Stimulated activated CD4-positive, alpha-beta T cell treated with anti-CD3 and anti-CD28 coated beads, TNF-alpha, amount 100 ng/mL, for 1 hour (primary cell): Measurements from ENCODE around the gene IRF2BP1.

Experiments used
- DNase-seq, 3 donors: peaks; one replicate each; pipeline ENCODE4 v3.0.0-alpha.2; 2020; ENCODE audit warnings: low read depth in 3 of 3, low spot score in 1 of 3

The IRF2BP1 gene

DNA sequence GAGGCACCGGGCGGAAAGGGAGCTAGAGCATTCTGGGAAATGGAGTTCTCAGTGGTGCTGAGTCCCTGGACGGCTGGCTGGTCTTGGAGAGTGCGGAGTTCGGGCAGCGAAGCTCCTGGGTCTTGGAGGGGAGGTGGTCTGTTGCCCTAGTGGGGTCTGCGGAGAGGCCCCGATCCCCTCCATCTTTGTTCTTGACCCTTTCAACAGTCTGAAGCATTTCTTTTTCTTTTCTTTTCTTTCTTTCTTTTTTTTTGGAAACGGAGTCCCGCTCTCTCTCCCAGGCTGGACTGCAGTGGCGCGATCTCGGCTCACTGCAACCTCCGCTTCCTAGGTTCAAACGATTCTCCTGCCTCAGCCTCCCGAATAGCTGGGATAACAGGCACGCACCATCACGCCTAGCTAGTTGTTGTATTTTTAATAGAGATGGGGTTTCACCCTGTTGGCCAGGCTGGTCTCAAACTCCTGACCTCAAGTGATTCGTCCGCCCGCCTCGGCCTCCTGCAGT, 22.6 kb downstream of the IRF2BP1 start:
- no peak for DNase-seq

DNA sequence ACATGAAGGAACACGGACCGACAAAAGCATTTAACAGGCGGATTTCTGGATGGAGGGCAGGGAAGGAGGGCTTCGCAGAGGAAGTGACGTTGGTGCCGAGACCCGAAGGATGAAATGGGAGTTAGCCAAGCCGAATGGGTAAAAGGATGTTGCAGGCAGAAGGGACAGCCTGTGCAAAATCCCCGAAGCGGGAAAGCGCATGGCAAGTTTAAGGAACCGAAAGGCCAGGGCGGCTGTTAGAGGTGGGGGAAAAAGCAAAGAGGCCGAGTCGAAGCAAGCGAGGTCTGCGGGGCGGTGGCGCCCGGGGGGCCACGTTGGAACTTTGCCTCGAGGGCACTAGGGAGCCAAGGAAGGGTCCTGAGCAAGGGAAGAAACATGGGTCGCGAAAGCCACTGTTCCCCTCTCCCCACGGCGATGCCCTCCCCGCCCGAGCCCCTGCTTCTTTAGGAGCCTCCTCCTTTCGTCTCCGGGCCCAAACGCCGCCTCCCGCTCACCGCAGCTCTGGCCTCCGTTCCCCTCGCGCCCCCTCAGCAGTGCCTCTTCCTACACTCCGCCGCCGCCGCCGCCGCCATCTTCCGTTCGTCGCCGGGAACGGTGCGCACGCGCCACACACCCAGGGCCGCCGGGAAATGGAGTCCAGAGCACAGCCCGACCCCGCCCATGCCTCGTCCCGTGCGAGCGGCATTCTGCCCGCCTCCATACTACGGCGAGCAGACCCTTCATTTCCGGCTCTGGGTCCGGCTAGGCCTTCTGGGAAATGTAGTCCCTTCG, 23.2 kb downstream of the IRF2BP1 start, which contains the start of gene SYMPK:
Gene SYMPK (minus strand): TSS at position 584 of the 771 bp plus-strand sequence. CDS start 8,652 bp downstream, outside the sequence.
- peak; percentile 94 to 97 (median 96) for DNase-seq

DNA sequence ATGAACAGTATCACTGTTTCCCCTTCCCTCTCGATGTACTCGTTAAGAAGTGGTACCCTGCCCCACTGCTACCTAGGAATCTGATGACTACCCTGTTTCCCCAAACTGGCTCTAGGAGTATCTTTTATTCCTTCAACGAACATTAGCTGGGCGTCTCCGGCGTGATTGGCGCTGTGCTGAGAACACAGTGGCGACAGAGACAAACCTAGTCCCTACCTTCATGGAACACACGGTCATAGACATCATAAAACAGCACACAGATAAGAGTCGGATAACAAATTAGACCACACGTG, 23.7 kb downstream of the IRF2BP1 start:
- no peak for DNase-seq

DNA sequence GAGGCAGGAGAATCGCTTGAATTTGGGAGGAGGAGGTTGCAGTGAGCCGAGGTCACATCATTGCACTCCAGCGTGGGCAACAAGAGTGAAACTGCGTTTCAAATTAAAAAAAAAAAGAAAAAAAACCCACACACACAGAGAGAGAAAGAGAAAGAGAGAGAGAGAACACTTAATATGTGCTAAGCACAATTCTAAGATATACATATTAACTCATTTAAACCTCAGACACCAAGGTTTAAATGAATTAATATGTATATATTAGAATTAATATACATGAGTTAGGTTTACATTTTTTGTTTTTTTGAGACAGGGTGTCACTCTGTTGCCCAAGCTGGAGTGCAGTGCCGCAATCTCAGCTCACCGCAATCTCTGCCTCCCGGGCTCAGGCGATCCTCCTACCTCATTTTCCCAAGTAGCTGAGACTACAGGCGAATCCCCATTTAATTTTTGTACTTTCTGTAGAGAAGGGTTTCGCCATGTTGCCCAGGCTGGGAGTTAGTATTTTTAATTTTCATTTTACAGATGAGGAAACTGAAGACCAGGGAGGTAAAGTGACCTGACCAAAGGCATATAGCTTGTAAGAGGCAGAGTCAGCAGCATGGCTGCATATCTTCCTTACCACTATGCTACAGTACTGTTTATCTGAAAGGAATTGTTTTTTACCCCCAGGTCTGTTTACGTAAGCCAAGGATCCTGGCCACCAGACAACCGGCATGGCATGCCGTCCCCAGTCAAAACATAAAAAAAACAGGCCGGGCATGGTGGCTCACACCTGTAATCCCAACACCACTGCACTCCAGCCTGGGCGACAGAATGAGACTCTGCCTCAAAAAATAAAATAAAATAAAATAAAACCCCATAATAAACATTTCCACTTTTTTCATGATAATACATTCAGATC, 25.3 kb downstream of the IRF2BP1 start:
- DNase-seq, result no peak

DNA sequence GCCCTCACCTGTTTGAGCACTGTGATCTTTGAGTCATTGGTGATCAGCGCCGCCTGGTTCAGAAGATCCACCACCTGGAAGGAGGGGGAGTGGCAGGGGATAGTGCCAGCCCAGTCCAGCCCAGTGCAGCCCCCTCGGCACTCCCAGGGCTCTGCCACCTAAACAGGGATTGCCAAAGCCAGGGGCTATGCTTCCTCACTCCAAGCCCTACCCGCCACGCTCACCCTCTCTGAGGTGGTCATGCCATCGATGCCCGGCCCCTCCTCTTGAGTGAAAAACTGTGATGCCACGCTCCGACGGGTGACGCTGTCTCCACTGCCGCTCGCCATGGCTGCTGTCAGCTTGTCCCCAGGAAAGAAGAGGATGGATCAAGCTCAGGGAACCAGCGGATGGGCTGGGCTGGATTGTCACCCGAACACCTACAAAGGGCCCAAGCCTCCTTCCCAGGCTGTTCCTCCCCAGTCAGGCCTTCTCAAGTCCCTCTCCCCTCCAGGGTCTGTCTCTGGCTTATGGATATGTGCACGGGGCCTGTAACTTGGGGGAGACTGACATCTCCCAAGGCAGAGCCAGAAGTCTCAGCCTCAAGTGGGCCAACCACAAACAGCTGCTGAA, 31.7 kb downstream of the IRF2BP1 start:
- no peak for DNase-seq

DNA sequence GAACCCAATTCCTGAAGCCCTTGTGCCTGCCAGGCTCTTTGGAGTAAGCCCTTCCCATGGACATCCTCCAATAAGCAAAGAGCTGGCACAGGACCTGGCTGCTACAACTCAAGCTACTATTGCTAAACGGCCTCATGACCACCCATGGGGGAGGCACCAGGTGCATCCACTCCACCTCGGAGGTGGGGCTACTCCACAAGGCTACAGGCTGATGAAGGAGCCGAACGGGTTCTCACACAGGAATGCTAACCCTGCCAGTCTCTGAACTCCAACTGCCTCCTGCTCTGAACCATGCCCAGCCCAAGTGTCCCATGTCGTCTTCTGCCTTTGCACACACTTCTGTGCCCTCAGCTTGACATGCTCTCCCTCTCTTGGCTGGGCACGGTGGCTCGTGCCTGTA, 33.0 kb downstream of the IRF2BP1 start:
- no peak for DNase-seq

DNA sequence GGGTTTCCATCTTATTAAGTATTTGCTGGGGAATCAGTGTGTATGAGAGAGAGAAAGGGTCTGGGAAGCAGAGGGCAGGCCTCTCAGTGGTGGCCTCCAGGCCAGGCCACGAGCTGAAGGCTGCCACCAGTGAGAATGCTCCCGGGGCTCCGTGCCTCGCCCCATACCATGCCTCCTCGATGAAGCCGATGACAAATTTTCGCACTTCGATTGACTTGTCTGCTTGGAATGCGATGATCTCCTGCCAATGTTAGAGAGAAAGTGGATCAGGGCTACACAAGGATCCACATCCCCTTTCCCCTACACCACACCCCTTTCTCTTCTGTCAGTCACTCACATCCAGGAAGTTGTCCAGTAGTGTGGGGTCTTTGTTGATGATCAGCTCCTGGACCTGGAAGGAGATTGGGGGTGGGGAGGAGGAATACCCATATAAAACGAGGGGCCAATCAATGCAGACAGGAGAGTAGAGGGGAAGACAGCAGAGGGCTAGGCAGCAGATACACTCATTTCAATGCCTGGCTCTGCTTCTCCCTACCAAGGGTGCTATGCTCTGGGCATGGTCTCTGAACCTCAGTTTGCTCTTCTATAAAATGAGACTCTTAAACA, 33.7 kb downstream of the IRF2BP1 start:
- no peak for DNase-seq

- no peak for DNase-seq
Observed at GRCh38 chr19:45848922-45849321, 37.0 kb downstream of the IRF2BP1 start.

DNA sequence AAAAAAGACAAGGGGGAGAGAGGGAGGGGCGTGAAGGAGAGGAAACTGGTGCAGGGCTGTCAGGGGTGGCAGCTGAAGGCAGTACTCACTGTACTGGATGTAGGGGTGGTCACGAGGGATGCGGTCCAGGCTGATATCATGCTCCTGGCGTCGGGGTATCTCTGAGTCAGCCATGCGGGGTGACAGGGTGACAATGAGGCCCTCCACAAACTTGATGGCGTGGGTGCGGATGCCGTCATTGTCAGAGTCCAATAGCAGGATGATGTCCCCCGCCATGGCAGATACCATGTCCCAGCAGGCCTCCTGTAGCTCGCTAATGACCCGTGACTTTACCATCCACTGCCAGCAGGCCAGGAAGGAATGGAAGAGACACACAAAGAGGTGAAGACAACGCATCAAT, 38.3 kb downstream of the IRF2BP1 start:
- DNase-seq, result no peak

GRCh38 chr19:45842198-45842597, 43.7 kb downstream of the IRF2BP1 start:
- DNase-seq, result no peak

DNA sequence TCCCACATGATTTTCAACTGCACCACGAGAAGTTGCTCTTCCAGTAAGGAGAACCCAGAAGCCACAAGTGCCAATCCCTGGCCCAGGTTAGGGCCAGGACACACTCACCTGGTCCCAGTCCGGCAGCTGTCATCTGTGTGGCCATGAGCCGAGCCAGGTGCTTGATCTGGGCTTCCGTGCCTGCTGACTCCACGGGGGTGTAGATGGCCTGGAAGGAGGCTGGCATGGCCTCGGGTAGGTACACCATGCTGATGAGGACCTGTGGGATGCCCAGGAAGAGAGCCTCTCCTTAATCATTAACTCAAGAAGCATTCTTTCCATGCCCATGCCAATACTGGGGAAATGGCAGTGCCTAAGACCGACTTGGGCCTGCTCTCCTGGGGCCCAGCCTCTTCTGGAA, 51.0 kb downstream of the IRF2BP1 start:
- DNase-seq, result no peak
